ENCODE measurements around the gene ZNF780A. TPM values are rescaled to one million over a fixed set of nuclear protein-coding genes. Genes with fewer than 3 reads are reported as not detected.

The ZNF780A gene
- total RNA-seq, 2 experiments from 2014 or later: 7.8 to 18.3 TPM

DNA sequence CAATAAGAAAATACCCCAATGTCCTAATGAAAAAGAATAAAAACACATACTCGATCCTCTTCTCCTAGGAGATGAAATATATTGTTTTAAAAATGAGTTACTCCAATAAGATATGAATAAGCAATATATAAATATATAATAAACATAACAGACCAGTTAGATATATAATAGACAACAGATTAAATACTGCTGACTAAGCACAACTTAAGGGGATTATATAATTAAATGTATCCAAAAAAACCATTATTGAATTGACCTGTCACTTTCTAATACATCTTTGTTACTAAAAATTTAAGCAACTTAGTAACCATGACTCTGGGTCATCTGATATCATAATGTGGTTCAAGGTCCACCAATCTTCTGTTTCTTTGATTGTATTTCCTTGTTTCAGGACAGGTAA, 20.7 kb downstream of the ZNF780A start:
- no TSS peak for BruUV-seq (replicated peaks)
- Histone ChIP-seq H3K4me2 (ENCODE audit: low read length) (no peak overlapping the region), H3K36me3 (ENCODE audit: insufficient read depth, low read length) (peaks cover 16% of the 10 kb centered on the region), H2AFZ (ENCODE audit: low read length) (no peak overlapping the region), H4K20me1 (ENCODE audit: insufficient read depth, low read length) (no peaks in the 10 kb centered on the region), H3K9me2 (ENCODE audit: insufficient read depth, low read length) (no peaks in the 10 kb centered on the region), H3K27ac (ENCODE audit: low read depth, low read length, poor library complexity, severe bottlenecking) (no peak overlapping the region), H3K79me2 (ENCODE audit: insufficient read depth, low read depth, low read length) (no peaks in the 10 kb centered on the region), H3K4me1 (ENCODE audit: insufficient read depth, low read length, poor library complexity, severe bottlenecking) (no peaks in the 10 kb centered on the region), H3K9me3 (ENCODE audit: low read length) (no peaks in the 10 kb centered on the region; the same call in 1 of the 2 replicates), H3K4me3 (ENCODE audit: low read depth, low read length, poor library complexity, severe bottlenecking) (no peak overlapping the region)
- TF ChIP-seq EZH2phosphoT487 (IDR thresholded peaks at IDR 0.05; ENCODE audit: borderline replicate concordance, low read depth, low read length): no peak
- TF ChIP-seq, protein P1, sequence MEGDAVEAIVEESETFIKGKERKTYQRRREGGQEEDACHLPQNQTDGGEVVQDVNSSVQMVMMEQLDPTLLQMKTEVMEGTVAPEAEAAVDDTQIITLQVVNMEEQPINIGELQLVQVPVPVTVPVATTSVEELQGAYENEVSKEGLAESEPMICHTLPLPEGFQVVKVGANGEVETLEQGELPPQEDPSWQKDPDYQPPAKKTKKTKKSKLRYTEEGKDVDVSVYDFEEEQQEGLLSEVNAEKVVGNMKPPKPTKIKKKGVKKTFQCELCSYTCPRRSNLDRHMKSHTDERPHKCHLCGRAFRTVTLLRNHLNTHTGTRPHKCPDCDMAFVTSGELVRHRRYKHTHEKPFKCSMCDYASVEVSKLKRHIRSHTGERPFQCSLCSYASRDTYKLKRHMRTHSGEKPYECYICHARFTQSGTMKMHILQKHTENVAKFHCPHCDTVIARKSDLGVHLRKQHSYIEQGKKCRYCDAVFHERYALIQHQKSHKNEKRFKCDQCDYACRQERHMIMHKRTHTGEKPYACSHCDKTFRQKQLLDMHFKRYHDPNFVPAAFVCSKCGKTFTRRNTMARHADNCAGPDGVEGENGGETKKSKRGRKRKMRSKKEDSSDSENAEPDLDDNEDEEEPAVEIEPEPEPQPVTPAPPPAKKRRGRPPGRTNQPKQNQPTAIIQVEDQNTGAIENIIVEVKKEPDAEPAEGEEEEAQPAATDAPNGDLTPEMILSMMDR (conservative IDR thresholded peaks at IDR 0.05; ENCODE audit: low read length): no peak
- intact Hi-C loops (cut with micrococcal nuclease; ENCODE audit: unreplicated experiment): no loop called here
- DNase-seq (ENCODE audit: low spot score): no peak
- ChIA-PET POLR2A (interaction anchor here (1.4 kb wide), 1 partner anchor 12 kb away, joined by 4 read pairs; no protein-coding TSS in a partner anchor), CTCF (ENCODE audit: unreplicated experiment) (no interaction called here)

DNA sequence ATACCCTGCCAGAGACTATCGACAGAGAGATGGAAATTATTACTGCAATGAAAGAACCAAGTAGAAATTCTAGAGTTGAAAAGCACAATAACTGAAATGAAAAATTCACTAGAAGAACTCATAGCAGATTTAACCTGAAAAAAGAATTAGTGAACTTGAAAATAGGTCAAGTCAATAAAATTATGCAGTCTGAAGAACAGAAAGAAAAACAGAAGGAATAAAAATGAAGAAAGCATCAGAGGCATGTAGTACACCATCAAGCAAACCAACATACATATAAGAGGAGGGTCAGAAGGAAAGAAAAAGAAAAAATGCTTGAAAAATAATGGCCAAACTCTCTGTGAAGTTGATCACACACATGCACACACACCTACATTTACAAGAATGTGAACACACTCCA, 31.1 kb downstream of the ZNF780A start:
- TF ChIP-seq EZH2phosphoT487 (IDR thresholded peaks at IDR 0.05; ENCODE audit: borderline replicate concordance, low read depth, low read length): no peak
- TF ChIP-seq, protein P1 (conservative IDR thresholded peaks at IDR 0.05; ENCODE audit: low read length): no peak
- Histone ChIP-seq H3K79me2 (ENCODE audit: insufficient read depth, low read depth, low read length) (peaks cover 3% of the 10 kb centered on the region; the same call in 1 of the 2 replicates), H3K9me3 (ENCODE audit: low read length) (peaks cover 36% of the 10 kb centered on the region), H3K36me3 (ENCODE audit: insufficient read depth, low read length) (no peaks in the 10 kb centered on the region), H3K4me3 (ENCODE audit: low read depth, low read length, poor library complexity, severe bottlenecking) (no peak overlapping the region), H3K27ac (ENCODE audit: low read depth, low read length, poor library complexity, severe bottlenecking) (no peak overlapping the region), H2AFZ (ENCODE audit: low read length) (no peak overlapping the region), H3K4me1 (ENCODE audit: insufficient read depth, low read length, poor library complexity, severe bottlenecking) (peaks cover 18% of the 10 kb centered on the region), H3K9me2 (ENCODE audit: insufficient read depth, low read length) (no peaks in the 10 kb centered on the region), H3K4me2 (ENCODE audit: low read length) (no peak overlapping the region), H4K20me1 (ENCODE audit: insufficient read depth, low read length) (no peaks in the 10 kb centered on the region)
- no TSS peak for BruUV-seq (replicated peaks)
- ChIA-PET CTCF (ENCODE audit: unreplicated experiment) (no interaction called here), POLR2A (interaction anchor here (0.6 kb wide), 1 partner anchor 132 kb away, joined by 4 read pairs; no protein-coding TSS in a partner anchor)
- DNase-seq (ENCODE audit: low spot score): no peak
- intact Hi-C loops (cut with micrococcal nuclease; ENCODE audit: unreplicated experiment): no loop called here

DNA sequence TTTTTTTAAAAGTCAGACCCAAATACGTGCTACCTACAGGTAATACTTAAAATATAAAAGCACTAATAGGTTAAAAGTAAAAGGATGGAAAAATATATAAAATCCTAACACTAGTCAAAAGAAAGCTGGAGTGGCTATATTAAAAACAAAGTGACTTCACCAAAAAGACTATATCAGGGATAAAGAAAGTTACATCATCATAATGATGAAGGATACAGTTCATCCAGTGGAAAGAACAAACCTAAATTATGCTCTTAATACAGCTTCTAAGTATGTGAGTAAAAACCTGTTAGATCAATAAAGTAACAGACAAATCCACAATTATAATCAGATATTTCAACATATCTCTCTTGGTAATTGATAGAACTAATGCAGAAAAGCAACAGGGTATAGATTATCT, 33.6 kb downstream of the ZNF780A start:
- POLR2A ChIA-PET: interaction anchor here (1.0 to 1.2 kb wide), 3 partner anchors 14 to 708 kb away, joined by 3 to 6 read pairs (median 4); no protein-coding TSS in a partner anchor

More for the DNA sequence above, 33.6 kb downstream of the ZNF780A start:
- Histone ChIP-seq H3K79me2 (ENCODE audit: insufficient read depth, low read depth, low read length) (peaks cover 3% of the 10 kb centered on the region; the same call in 1 of the 2 replicates), H3K4me1 (ENCODE audit: insufficient read depth, low read length, poor library complexity, severe bottlenecking) (peaks cover 22% of the 10 kb centered on the region), H4K20me1 (ENCODE audit: insufficient read depth, low read length) (no peaks in the 10 kb centered on the region), H3K9me2 (ENCODE audit: insufficient read depth, low read length) (no peaks in the 10 kb centered on the region), H2AFZ (ENCODE audit: low read length) (peak overlapping the region; percentile 89; the same call in 1 of the 2 replicates), H3K36me3 (ENCODE audit: insufficient read depth, low read length) (no peaks in the 10 kb centered on the region; the same call in 1 of the 2 replicates), H3K4me3 (ENCODE audit: low read depth, low read length, poor library complexity, severe bottlenecking) (peak overlapping the region; percentile 73), H3K9me3 (ENCODE audit: low read length) (peaks cover 36% of the 10 kb centered on the region), H3K27ac (ENCODE audit: low read depth, low read length, poor library complexity, severe bottlenecking) (no peak overlapping the region), H3K4me2 (ENCODE audit: low read length) (peak overlapping the region; percentile 80)
- CTCF ChIA-PET (ENCODE audit: unreplicated experiment): no interaction called here
- TSS peak; percentile 78 for BruUV-seq (replicated peaks)
- intact Hi-C loops (cut with micrococcal nuclease; ENCODE audit: unreplicated experiment): no loop called here
- DNase-seq (ENCODE audit: low spot score): no peak
- TF ChIP-seq, protein P1 (conservative IDR thresholded peaks at IDR 0.05; ENCODE audit: low read length): no peak
- TF ChIP-seq EZH2phosphoT487 (IDR thresholded peaks at IDR 0.05; ENCODE audit: borderline replicate concordance, low read depth, low read length): no peak
